Tibial artery (tissue), 4 donors: Measurements from ENCODE around the gene SLC7A14.

ENCODE experiments used
- DNase-seq, 2 donors: peaks; one replicate each; pipeline ENCODE4 v3.0.0-alpha.2; 2019
- H3K27ac ChIP-seq, 2 donors: fragments of 200-600 bp; sonication (generic) in 1 of 2; 1 replicate in 1 of 2; 2 replicates in 1 of 2; pipeline ENCODE4 v1.5.1; 2018 to 2019; ENCODE audit warnings: mild to moderate bottlenecking in 1 of 2
- H3K27me3 ChIP-seq, 2 donors: fragments of 200-600 bp; sonication (generic) in 1 of 2; one replicate each; pipeline versions ENCODE4 v1.5.1 to v1.6.0; 2016 to 2019
- H3K36me3 ChIP-seq, 3 donors: fragments of 200-600 bp; sonication (generic) in 2 of 3; one replicate each; pipeline ENCODE4 v1.5.1; 2016 to 2019; ENCODE audit warnings: mild to moderate bottlenecking in 2 of 3
- H3K4me1 ChIP-seq, 4 donors: fragments of 200-600 bp; sonication (generic) in 2 of 4; 1 replicate in 3 of 4; 2 replicates in 1 of 4; pipeline ENCODE4 v1.5.1; 2016 to 2019
- H3K4me3 ChIP-seq, 2 donors: fragments of 200-600 bp; sonication (generic) in 1 of 2; 1 replicate in 1 of 2; 2 replicates in 1 of 2; pipeline ENCODE4 v1.5.1; 2018 to 2019; ENCODE audit warnings: mild to moderate bottlenecking in 2 of 2
- H3K9me3 ChIP-seq, 3 donors: fragments of 200-600 bp; sonication (generic) in 1 of 3; one replicate each; pipeline ENCODE4 v1.5.1; 2016 to 2019
- CTCF ChIP-seq, 2 experiments: fragments of 200-600 bp in 1 of 2; fragments of 450-650 bp in 1 of 2; IDR thresholded peaks; one replicate each; pipeline ENCODE4 v1.5.1; 2017 to 2019; ENCODE audit warnings: antibody characterized with exemption in 2 of 2, mild to moderate bottlenecking in 1 of 2, moderate library complexity in 1 of 2
- intact Hi-C: fragments of 100-400 bp; cut with DNase I; formaldehyde crosslinking; loops from one replicate; pipeline ENCODE4 v1.15.0; 2023; ENCODE audit warnings: low total_unique reads

The SLC7A14 gene

DNA sequence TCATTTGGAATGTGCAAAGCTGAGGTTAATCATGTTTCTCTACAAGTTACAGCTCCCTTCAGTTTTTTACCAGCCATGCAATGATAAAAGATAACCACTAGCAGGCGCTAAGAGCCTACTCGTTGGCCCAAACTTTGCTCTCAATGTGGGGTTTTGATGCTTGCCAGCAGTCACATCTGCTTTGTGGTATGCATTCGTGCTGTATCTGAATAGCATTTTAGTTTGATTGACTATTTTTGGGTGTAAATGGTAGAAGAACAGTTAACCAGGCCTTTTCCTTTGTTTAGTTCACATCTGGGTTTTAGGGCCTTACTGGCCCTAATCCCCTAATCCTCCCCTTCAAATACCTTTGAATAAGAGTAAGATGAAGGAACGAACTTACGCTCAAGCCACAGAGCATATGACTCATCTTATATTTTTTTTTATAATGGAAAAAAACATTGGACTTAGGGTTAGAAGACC, 171.6 kb downstream of the SLC7A14 start:
- no peak for DNase-seq
- H3K9me3 ChIP-seq: no peaks in the 10 kb centered on the region
- H3K4me1 ChIP-seq: peaks cover 3 to 15% (median 11%) of the 10 kb centered on the region in 4 donors
- intact Hi-C loops: loop anchor here (5.0 kb wide), 1 partner anchor 102 kb away; no protein-coding TSS in a partner anchor
- TF ChIP-seq CTCF (IDR thresholded peaks at IDR 0.05): peak; percentile 81 to 85
- no peak overlapping the region for H3K4me3 ChIP-seq
- no peaks in the 10 kb centered on the region for H3K36me3 ChIP-seq
- peaks cover 0 to 14% of the 10 kb centered on the region in 2 donors for H3K27me3 ChIP-seq
- no peak overlapping the region for H3K27ac ChIP-seq

GRCh38 chr3:170413291-170413690, 172.6 kb downstream of the SLC7A14 start:
- intact Hi-C loops: loop anchor here (5.0 kb wide), 1 partner anchor 101 kb away; no protein-coding TSS in a partner anchor
- Histone ChIP-seq H3K27ac (no peak overlapping the region), H3K4me3 (no peak overlapping the region), H3K9me3 (no peaks in the 10 kb centered on the region), H3K36me3 (no peaks in the 10 kb centered on the region), H3K4me1 (peaks cover 0 to 6% (median 2%) of the 10 kb centered on the region in 4 donors), H3K27me3 (peaks cover 0 to 6% of the 10 kb centered on the region in 2 donors)
- DNase-seq: no peak
- TF ChIP-seq CTCF (IDR thresholded peaks at IDR 0.05): no peak

- no peak for DNase-seq
- intact Hi-C loops: loop anchor here (5.0 kb wide), 1 partner anchor 98 kb away; no protein-coding TSS in a partner anchor
- TF ChIP-seq CTCF (IDR thresholded peaks at IDR 0.05): peak; percentile 55 to 57
Observed at GRCh38 chr3:170410428-170411029, 175.3 kb downstream of the SLC7A14 start.

More at GRCh38 chr3:170410428-170411029, 175.3 kb downstream of the SLC7A14 start:
- Histone ChIP-seq H3K4me3 (no peak overlapping the region), H3K27ac (no peak overlapping the region), H3K27me3 (peaks cover 0 to 4% of the 10 kb centered on the region in 2 donors), H3K36me3 (no peaks in the 10 kb centered on the region), H3K4me1 (no peaks in the 10 kb centered on the region), H3K9me3 (no peaks in the 10 kb centered on the region)
